GM18873 (cell line): Measurements from ENCODE around the gene SUGP1.
"Not testable (repeated sequence)": the region's sequence is repeated elsewhere in the genome, so short reads cannot be mapped to it uniquely, and the experiment has no call there.

ENCODE experiments used
- ATAC-seq: cut with Tn5 transposase; IDR thresholded peaks from one replicate; pipeline ENCODE4 v1.9.1; 2021; ENCODE audit warnings: mild to moderate bottlenecking, moderate library complexity, moderate number of reproducible peaks; ENCODE audit not compliant: unreplicated experiment, low FRiP score

Gene SUGP1, protein sequence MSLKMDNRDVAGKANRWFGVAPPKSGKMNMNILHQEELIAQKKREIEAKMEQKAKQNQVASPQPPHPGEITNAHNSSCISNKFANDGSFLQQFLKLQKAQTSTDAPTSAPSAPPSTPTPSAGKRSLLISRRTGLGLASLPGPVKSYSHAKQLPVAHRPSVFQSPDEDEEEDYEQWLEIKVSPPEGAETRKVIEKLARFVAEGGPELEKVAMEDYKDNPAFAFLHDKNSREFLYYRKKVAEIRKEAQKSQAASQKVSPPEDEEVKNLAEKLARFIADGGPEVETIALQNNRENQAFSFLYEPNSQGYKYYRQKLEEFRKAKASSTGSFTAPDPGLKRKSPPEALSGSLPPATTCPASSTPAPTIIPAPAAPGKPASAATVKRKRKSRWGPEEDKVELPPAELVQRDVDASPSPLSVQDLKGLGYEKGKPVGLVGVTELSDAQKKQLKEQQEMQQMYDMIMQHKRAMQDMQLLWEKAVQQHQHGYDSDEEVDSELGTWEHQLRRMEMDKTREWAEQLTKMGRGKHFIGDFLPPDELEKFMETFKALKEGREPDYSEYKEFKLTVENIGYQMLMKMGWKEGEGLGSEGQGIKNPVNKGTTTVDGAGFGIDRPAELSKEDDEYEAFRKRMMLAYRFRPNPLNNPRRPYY

DNA sequence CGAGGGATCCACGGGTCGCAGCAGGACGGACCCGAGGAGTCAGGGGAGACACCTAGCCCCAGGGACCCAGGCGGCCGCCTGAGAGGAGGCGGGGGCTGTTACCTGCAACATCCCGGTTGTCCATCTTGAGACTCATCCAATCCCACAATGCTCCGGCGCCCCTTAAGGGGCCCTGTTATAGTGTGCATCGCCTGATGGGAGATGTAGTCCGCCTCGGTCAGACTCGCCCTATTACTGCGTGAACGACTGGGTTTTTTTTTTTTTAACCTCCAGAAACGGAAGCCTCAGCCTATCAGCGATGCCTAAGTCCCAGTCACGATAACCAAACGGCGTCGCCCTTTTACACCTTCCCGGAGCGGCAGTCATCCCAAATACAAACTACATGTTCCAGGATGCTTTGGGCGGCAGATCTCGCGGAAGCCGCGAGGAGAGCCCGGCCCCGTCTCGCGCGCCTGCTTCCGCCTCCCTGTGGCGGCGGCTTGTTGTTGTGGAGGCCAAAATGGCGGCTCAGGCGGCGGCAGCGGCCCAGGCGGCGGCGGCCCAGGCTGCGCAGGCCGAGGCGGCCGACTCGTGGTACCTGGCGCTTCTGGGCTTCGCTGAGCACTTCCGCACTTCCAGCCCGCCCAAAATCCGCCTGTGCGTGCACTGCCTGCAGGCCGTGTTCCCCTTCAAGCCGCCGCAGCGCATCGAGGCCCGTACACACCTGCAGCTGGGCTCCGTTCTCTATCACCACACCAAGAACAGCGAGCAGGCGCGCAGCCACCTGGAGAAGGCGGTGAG lies at the start of gene SUGP1, which contains the start of gene MAU2:
Gene SUGP1 (minus strand): TSS at position 149 of the 780 bp plus-strand sequence. CDS start 13 bp downstream, at position 136.
Gene MAU2 (plus strand): TSS at position 469 of the 780 bp plus-strand sequence. CDS start 31 bp downstream, at position 500.
- peak; percentile 84 for ATAC-seq

DNA sequence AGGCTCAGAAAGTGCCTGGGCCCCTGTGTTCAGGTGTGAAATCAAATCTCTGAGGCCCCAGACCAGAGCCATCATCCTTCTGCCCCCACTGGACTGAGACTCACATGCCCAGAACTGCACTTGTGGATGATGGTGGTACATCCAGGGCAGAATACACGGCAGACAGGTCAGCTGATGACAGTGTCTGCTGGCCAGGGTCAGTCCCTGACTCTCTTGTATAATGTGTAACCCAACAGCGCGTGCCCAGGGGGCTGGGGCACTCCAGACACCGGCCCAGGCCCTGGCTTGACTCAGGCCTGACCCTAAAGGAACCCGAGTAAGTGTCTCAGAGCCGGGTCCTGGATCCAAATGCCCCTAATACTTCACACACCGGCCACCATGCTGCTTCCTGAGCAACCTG lies 47.8 kb upstream of the SUGP1 start:
- no peak for ATAC-seq

DNA sequence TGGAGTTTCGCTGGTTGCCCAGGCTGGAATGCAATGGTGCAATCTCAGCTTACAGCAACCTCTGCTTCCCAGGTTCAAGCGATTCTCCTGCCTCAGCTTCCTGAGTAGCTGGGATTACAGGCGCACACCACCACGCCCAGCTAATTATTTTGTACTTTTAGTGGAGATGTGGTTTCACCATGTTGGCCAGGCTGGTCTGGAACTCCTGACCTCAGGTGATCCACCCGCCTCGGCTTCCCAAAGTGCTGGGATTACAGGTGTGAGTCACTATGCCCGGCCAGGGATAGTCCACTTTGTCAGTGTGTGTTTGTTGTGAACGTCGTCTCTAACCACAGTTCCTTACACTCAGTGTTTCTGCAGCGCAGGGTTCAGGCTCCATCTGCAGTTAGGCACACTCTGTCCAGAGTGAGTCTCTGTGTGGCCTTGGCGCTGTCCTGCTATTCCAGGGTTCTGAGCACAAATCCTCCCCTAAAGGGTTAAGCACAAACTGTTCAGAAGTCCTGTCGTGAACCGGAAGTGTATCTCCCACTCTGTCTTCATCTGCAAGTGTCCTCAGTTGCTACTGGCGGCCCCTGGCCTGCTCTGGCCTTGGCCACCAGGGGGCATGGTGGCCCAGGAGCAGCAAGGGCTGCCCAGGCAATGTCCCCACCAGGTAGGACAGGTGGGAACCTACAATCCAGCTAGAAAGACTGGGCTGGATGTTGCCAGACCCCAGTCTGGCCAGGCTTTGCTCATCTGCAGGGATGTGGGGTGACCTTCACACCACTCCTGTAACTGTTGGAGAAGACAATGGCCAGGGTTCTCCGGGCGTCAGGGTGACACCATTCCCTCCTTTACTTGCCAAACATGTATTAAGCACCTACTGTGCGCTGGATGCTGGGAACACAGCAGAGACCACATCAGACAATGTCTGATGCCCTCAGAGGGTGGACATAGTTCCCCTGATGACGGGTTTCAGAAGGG lies 46.4 kb upstream of the SUGP1 start:
- no peak for ATAC-seq

DNA sequence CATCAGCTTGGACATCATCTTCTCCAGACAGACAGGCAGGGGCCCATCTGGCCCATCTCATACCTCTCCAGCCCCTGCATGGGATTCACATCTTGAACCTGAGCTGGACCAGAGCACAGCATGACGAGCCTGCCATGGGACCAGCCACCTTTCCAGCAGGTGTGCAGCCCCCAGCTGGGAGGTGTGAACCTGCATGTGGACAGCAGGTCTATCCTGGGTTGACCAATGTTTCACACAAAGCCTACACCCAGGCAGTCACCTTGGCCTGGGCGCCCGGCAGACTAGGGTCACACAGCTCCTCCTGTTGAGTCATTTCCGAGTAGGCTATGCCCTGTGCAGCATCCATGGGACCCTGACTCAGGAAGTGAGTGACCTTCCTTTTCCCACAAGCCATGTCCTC lies 41.8 kb upstream of the SUGP1 start:
- ATAC-seq = no peak

DNA sequence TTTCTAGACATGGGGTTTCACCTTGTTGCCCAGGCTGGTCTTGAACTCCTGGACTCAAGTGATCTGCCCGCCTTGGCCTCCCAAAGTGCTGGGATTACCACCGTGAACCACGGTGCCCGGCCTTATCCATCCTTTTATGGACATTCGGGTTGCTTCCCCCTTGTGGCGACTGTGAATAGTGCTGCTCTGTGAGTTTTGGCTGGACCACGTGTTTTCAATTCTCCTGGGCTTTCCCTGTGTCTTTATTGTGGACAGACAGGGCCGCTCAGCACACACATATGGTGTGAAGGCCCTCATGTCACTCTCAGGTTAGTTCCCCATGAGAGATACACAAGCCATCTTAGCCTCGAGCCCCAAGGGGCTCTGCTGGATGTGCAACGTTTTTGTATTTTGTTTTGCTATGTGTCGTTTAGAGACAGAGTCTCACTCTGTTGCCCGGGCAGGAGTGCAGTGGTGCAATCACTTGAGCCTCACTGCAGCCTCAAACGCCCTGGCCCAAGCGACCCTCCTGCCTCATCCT lies 40.8 kb upstream of the SUGP1 start:
- no peak for ATAC-seq

DNA sequence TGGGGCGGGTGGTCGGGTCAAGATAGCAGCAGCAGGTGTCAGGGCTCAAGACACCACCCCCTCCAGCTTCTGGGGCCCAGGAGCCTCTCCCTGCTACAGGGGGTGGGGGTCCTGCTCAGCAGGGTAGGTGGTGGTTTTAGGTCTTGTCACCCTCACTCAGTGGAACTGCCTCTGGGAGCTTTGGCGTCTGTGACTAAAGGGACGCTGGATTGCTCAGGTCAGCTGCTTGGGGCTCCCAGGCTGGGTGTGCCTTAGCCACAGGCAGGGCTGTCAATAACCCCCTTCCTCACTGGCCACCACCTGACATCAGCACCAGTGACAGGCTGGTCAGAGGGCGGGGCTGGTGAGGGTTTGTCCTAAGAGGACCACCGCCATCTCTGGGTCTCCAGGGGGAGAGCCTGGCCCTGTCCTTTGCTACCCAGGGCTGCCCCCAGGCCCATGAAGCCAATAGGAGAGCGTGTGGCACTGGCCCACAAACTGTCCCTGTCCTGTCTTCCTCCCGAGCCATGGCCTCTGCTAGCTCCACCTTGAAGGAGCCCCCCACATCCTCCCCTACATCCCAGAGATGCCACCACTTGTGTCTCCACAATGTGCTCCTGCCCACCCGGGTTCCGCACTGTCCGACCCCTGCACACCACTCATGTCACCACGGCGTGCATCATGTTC lies 36.7 kb upstream of the SUGP1 start:
- ATAC-seq = no peak

DNA sequence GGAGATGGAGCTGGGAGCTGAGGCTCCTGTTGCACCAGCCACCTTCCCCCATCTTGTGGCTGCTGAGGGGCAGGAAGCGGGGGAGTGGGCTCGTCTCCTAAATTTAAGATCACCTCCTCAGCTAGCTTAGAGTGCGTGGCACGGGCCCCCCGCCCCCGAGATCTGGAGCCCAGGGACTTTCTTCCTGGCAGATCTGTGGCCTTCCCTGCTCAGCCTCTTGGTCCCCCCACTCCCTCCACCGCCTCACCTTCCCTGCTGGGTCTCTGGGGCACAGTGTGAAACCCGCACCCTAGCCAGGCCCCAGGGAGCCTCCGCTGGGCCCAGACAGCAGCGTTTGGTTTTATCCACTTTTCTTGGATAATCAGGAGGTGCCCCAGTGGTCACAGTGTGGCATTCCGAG lies 36.2 kb upstream of the SUGP1 start:
- no peak for ATAC-seq

DNA sequence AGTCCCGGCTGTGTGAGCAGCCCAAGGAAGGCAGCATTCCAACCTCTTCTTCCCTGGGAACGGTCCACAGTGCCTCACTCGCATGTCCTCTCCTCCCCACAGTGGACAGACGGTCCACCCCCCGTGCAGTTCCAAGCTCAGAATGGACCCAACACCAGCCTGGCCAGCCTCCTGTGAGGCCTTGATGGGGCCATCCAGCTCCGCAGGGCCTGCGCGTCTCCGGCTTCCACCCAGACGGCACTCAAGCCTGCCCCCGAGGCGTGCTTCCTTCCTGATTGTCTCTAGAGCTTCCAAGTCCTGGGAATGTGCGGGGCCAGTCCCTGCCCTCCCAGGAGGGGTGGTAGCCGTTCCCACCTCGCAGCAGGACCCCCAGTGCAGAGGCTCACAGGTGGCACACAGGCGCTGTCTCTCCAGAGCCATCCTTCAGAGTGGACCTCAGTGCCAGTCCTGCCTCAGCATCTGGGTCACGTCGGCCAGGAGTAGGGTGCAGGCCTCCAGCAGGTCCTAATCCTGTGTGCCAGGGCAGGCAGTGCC lies 35.4 kb upstream of the SUGP1 start:
- no peak for ATAC-seq

DNA sequence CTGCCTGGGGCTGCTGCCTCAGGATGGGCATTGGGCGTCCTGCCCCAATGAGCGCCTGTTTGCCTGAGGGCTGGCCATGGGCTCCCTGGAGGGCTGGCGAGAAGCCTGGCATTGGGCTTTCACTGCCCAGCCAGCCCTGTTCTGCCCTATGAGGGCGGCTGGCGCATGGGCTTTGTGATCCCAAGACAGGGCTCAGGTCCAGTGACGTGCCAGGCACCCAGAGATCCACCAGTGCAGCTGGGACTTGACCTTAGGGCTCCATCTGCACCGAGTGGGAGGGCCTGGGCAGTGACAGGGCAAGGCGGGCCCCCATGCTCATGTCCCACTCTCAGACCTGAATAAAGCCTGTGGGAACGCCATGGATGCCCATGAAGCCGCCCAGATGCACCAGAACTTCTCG lies 34.6 kb upstream of the SUGP1 start:
- ATAC-seq = no peak

DNA sequence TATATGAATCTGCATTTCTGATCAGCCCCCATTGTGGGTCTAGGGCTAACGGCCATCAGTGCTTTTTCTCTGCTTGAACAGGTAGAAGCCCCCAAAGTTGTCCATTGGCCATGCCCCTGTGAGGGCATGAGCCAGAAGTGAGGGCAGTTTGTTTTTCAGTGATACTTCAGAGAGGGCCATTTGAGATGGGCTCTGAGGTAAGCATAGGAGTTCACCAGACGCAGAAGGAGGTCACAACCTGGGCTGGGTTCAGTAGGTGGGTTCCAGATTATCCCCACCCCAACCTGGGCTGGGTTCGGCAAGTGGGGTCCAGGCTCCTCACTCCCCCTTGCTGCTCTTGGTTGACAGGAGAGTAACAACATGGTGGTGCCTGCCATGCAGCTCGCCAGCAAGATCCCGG lies 33.7 kb upstream of the SUGP1 start:
- ATAC-seq = no peak

DNA sequence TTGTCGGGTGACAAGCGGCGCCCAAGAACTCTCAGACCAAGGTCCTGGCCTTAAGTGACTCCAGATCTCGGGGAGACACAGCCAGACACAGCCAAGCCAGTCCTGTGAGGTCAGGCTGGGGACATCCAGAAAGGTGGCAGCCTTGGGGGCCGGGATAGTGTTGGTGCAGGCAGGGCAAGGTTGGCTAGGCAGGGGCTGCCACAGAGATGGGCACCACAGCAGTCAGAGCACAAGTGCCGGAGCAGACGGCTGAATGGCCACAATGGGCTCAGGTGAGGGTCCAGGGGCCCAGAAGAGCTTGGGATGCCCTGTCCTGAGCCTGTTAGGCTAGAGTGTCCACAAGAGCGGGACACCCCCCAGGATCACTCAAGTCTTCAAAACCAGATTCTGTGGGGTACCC lies 32.5 kb upstream of the SUGP1 start:
- ATAC-seq = no peak

DNA sequence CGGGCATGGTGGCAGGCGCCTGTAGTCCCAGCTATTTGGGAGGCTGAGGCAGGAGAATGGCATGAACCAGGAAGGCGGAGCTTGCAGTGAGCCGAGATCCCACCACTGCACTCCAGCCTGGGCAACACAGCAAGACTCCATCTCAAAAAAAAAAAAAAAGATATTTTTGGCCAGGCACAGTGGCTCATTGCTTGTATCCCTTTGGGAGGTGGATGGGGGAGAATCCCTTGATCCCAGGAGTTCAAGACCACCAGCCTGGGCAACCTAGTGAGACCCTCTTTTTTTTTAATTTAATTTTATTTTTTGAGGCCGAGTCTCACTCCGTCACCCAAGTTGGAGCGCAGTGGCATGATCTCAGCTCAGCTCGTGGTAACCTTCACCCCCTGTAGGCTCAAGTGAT lies 30.4 kb upstream of the SUGP1 start:
- not testable (repeated sequence) for ATAC-seq

DNA sequence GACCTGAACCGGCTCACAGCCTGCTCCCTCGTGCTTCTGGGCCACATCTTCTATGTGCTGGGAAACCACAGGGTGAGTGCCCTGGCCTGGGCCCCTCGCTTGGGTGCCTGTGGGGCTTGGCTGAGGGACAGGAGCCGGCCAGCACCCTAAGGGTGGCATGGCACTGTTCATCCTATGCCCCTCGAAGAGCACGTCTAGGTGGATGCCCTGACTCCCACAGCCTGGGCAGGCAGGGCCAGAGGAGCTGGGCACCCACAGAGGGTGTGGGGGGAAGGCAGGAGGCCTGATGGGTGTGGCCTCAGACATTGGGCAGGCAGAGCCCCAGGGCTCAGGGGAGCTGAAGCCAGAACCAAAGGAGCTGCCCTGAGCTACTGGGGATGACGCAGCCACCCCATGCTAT lies 29.1 kb upstream of the SUGP1 start:
- ATAC-seq = no peak

DNA sequence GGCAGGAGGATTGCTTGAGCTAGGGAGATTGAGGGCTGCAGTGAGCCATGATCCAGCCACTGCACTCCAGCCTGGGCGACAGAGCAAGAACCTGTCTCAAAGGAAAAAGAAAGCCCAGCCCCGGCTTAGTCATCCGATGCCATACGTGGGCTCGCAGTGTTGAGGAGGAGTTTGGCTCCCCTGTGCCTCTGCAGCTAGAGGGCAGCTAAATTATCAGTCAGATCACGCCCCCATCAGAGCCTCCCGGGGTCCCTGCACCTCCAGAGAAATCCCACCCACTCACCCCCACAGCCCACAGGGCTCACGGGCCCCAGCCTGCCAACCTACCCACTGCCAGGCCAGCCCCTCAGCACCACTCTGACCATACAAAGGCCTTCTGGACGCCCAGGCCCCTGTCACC lies 28.0 kb upstream of the SUGP1 start:
- no peak for ATAC-seq

DNA sequence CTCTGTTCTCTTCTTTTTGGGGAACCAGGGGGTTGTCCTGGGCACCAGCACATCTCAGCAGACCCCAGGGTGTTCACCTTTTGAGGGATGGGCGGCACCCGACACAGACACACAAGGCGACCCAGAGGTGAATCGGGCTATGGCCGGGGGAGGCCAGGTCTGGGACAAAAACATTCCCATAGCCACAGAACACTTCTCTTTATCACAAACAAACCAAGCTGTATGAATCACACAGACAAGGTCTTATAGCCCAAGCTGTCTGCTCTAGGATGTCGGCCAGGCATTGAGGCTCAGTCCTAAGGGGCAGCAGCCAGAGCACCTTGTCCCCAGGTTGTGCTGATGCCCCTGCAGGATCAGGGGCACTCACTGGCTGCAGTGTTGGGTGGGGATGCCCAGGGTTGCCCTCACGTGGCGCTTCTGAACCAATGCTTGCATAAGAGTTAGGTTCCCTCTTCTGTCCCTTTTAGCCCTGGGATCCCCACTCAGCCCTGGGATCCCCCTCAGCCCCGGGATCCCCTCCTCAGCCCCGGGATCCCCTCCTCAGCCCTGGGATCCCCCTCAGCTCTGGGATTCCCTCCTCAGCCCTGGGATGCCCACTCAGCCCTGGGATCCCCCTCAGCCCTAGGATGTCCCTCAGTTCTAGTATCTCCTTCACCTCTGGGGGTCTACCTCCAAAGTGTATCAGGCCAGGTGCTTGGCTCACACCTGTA lies 27.2 kb upstream of the SUGP1 start:
- ATAC-seq = no peak

DNA sequence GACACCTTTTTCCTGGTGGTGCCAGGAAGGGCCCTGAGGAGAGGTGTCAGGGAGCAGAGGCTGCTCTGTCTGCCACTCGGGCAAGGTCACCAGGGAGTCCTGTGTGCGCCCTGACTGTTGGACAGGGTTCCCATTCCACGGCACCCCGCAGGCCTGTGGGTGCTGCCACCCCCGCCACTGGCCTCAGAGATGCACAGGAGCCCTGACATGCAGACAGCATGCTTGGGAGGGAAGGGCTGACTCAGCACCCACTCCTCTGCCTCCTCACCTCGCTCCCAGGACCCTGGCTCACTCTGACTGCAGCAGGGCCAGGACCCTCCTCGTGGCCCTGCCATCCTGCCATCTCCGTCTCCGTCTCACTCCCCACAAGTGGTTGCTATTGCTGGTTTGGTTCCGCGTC lies 25.7 kb upstream of the SUGP1 start:
- ATAC-seq = no peak

DNA sequence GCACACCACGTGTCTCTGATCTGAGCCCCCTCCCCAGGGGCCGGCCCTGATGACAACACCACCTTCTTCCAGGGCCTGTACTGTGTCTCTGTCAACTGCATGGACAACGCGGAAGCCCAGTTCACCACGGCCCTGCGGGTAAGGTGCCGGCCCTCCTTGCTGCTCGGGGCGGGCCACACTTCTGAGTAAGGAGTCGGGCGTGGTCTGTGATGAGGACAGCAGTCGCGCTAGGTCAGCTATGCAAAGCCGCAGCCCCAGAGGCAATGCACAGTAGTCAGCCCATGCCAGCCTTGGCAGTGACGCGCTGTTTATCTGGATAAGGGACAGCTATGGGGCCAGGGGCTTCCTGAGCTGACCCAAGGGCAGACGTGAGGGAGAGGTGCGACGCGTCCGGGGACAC lies 24.9 kb upstream of the SUGP1 start:
- ATAC-seq = no peak

DNA sequence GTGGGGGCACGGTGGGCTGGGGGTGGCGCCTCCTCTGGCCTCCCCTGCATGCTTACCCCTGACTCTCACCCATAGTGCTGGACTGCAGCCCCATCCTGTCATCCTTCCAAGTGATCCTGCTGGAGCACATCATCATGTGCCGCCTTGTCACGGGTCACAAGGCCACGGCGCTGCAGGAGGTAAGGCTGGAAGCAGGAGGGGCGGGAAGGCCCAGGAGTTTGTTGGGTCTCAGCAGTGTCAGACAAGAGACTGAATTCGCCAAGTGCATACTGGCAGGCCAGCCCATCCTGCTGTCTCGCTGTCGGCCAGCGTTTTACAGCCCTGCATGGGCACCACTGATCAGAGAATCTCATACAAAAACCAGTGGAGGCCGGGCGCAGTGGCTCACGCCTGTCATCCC lies 23.5 kb upstream of the SUGP1 start:
- no peak for ATAC-seq

DNA sequence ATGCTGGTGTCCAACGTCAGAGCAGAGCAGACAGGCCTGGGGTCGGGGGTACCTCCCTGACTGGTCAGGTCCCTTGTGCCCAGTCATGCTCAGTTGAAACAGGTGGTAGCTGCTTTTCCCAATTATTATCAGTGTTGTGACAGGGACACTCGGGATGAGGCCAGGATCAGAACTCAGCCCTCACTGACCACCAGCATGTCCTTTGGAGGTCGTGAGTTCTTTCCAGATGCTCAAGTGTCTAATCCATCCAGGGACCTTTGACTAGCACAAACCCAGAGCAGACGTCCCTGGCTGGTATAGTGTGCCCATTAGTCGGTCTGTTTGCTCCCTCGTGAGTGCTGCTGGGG lies 22.7 kb upstream of the SUGP1 start:
- no peak for ATAC-seq
